Suprapubic skin (tissue), 3 donors: ENCODE results near the gene TPBG.

Source experiments
- CTCF ChIP-seq, 2 donors: fragments of 200-600 bp in 1 of 2; fragments of 450-650 bp in 1 of 2; sonication (generic) in 1 of 2; IDR thresholded peaks; one replicate each; pipeline ENCODE4 v1.5.1; 2016 to 2019; ENCODE audit warnings: antibody characterized with exemption in 2 of 2, mild to moderate bottlenecking in 1 of 2, moderate library complexity in 1 of 2
- EP300 ChIP-seq: sonication (generic); formaldehyde crosslinking; IDR thresholded peaks from one replicate; pipeline ENCODE4 v1.6.1; 2017; ENCODE audit warnings: antibody characterized with exemption

- TF ChIP-seq CTCF (IDR thresholded peaks at IDR 0.05) (no peak), EP300 (no peak)
Observed at GRCh38 chr6:82362144-82362543, 1.5 kb upstream of the TPBG start.
